ENCODE results near the gene MRPS22.
"Not testable (repeated sequence)": the region's sequence is repeated elsewhere in the genome, so short reads cannot be mapped to it uniquely, and the experiment has no call there.

The MRPS22 gene

DNA sequence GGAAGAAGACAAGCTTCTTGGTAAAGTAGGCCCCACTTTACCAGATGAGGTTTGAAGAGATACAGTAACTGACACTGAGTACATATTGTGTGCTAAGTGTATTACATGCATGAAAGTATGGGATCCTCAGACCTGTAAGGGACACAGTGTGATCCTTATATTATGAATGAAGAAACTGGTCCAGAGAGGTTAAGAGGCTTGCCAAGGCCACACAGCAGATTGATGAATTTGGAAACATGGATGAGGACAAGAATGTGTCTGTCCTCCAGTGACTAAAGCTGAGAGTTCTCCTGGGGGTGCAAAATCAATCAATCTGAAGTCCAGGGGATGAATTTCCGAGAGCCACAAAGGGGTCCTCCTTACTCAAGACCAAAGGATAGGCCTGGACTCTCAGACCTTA, 31.4 kb upstream of the MRPS22 start:
- DNase-seq (ENCODE audit: low read depth, low spot score), result no peak

DNA sequence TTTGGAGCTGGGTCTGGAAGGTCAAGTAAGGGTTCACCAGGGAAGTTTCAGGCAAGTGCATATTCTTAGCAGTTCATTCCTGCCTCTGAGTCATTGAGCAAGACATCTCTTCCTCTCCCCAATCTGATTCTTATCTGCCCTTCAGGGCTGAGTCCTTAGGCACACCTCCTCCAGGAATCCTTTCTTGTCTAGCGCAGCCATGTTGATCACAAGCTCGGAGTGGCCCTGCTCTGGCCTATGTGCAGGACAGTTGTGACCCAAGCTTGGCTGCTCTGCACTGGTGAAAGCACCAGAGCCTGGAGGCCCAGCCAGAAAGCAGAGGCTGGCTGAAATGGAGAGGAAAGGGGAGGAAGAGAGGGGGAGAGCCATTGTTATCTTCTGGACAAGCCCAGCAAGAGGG, 30.9 kb upstream of the MRPS22 start:
- no peak for DNase-seq (ENCODE audit: low read depth, low spot score)

DNA sequence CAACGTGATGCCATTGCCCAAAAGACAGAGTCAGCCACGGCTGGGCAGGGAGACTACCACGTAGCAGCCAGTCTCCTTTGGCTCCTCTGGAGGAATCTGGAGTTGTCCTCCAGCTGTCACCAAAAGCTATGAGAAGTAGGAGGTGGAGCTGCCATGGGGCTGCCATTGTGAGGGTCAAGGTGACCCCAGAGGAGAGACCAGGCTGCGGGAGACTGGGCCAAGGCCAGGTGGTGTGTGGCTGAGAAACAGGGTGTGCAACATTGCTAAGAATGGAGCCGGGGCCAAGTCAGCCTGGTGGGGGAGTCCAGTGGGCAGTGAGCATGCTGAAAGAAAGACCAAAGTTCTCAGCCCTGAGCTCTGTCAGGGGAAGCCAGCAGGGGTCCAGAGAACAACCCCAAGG, 29.9 kb upstream of the MRPS22 start:
- no peak for DNase-seq (ENCODE audit: low read depth, low spot score)

DNA sequence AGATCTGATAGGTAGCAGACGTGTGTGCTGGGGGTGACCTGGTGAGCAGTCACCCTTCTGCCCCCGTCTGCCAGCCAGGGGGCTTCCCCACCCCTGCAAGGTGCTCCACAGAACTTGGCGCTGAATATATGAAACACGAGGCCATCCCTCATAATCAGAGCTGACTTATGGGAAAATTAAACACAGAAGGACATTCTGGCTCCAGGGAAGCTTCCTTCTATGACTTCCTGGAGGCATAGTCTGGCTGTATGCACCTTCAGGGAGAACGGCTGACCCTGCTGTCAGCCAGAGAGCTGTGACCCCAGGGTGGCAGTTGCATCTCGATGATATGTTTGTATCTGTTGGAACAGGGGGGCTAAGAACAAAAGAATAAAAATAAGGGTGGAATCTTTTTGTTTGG, 26.6 kb upstream of the MRPS22 start:
- no peak for DNase-seq (ENCODE audit: low read depth, low spot score)

DNA sequence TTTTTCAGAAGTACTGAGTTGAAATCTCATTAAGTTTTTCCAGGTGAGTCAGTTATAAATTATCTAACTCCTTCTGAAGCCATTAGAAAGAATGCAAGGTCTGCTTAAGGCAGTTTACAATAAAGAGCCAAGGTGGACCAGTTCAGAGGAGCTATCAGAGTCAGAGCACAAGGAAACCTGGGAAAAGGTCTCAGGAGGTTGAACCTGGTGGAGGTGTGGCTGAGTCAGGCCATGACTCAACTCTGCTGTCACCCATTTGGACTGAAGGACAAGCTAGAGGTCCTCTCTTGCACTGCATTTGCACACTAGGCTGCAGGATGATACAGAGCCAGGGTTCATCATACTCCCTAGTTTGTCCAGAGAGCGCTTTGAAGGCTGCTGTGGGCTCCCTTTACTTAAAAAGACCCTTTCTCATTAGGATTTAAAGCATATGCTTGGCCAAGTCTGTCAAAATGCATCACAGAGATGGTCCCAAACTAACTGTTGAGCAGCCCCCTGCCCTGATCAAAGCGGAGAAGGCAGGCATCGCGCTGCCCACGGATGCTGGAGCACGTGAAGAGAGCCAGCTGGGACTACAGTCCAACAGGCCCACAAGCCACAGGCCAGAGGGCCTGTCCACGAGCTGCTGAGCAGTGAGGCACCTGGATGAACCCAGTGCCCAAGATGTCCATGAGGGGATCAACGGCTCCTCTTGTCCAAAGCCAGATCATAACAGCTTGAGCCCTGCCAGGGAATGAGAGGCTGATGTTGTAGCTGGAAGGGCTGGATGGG, 26.0 kb upstream of the MRPS22 start:
- no peak for DNase-seq (ENCODE audit: low read depth, low spot score)

DNA sequence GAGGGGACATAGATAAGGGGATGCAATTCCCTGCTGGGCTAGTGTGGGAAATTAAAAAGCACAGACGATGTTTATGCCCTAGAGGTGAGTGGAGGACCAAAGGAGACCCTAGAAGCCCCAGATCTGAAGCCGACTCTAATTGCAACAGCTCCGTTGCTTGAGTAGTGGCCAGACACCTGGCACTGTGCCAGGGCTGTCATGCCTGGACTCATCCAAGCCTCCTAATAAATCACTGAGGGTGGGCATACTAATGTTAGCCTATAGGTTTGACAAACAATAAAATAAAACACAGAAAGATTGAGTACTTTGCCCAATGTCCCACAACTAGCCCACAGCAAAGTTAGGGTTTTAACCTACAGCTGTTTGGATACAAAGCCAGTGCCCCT, 25.4 kb upstream of the MRPS22 start:
- no peak for DNase-seq (ENCODE audit: low read depth, low spot score)

DNA sequence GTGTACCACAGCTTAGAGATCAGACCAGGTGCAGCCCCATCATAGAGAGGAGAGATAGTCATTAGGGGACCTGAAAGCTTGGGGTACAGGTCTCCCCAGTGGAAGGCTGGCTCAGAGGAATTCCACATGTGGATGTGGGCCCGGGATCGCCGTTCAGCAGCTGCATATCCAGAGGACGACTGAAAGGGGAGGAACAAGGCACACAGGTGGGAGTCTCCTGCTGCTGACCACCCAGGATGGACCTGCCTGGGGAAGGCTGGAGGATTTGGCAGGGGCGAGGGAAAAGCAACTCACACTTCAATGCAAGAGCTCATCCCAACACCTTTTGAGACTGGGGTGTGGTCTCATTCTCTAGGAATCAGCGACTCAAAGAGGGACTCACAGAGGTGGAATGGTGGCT, 25.0 kb upstream of the MRPS22 start:
- no peak for DNase-seq (ENCODE audit: low read depth, low spot score)

DNA sequence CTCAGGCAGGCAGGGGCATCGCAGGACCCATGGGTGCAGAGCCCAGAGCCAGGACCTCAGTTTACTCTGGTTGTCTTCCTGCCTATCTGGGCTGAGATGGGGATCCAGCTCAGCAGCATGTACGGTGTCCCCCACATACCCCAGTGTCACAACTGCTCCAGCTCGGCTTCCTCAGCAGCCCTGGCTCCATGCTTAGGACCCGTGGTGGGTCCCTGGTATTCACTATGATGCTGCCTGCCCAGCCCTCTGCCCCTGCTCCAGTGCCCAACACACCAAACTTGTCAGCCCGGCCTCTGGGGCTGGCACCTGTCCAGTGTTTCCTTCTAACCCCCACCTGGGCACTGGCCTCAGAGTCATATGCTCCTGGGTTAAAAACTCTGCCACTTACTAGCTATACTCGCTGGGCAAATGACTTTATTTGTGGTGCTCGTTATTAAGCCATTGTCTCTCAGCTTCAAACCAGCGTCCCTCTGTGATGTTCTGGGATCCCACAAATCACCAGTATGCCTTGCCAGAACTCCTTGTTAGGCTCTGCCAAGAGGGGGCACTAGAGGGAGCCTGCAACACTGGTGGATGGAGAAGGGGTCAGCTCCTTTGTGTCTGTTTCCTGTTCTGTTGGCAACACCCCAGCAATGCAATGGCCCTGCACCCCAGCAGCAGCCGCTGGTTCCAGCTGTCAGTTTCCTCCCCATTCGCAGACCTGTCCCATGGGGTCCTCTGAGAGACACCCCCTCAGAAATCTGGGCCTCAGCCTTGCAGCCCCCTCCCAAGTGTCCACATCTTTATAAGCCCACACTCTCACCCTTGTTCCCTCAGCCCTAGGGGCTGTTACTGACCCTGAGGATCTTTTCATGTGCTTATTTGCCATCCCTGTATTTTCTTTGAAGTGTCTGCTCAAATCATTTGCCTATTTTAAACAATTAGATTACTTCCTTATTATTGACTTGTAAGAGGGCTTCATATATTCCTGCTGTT, 24.1 kb upstream of the MRPS22 start:
- no peak for DNase-seq (ENCODE audit: low read depth, low spot score)

DNA sequence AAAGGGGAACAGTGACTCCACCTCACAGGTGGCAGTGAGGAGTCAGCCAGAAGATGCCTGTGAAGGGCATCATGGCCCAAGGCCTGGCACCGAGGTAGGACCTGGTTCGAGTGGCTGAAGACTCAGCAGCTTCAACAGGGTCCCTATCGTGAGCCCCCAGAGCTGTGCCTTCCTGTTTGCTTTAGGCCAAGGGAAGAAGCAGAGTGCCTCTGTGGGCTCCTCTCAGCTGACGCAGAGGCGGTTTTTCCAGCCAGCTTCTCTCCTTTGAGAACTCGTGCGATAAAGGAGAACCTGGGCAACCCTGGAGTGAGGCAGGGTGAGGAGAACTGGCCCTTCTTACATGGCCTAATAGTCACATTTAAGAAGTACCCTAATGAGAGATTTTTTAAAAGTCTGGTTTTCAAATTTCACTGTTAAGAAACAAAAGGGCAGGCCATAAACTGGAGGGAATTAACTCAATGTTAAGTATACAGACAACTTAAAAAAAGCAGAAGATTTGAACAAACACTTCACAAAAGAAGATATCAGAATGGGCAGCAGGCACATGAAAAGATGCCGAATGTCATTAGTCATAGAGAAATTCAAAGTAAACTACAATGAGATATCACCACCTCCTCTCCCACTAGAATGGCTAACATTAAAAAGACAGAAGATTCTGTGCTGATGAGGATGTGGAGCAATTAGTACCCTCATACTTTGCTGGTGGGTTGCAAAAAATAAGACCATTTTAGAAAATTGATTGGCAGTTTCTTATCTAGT, 23.1 kb upstream of the MRPS22 start:
- no peak for DNase-seq (ENCODE audit: low read depth, low spot score)

DNA sequence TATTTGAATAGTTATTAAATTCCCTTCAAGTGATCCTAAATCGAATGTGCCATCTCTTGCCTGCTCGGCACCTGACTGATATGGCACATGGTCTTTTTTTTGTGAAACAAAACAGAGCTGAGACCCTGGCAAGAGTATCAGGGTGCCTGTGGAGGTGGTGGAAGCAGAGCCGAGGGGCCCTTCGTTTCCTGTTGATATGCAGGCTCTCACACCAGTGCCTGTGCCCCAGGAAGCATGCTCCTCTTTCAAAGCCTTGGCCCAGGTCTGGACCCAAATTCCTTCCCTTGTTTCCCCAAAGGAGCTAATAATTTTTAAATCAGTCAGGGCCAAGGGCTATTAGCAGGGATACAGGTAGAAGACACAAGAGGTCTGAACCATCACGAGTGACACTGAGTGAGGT, 21.5 kb upstream of the MRPS22 start:
- DNase-seq (ENCODE audit: low read depth, low spot score), result no peak

DNA sequence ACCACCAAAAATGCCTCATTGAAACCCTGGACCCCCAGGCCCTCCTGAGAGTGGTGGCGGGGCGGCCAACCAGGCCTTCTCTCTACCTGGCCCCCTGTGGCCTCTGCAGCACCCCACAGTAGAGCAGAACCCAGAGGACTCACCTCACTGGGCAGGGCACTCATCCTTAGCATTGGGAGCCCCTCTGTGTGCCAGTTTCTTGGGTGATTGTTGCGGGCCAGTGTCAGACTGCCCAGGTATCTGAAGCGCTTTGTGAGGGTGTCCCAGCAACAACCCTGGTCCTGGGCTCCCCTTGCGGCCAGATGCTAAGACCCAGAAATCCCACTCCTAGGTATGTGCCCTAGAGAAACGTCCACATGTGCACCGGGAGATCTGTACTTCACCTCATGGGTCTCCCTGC, 20.7 kb upstream of the MRPS22 start:
- DNase-seq (ENCODE audit: low read depth, low spot score), result no peak

DNA sequence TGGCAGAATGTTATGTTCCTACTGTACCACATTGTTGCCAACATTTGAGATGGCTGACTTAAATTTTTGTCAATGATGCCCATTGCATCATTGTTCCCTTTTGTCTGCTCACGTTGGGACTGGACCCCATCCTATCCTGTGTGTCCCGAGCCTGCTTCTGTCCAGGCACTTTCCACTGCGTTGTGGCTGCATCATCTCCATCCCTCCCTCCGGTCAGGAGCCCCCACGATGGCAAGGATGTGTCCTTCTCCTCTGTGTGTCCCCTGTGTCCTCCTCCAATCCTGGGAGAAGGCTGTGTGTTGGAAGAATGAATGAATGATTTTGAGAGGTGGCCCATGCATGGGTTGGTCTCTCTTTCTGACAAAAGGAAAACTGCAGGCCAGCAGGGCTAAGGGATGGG, 19.4 kb upstream of the MRPS22 start:
- no peak for DNase-seq (ENCODE audit: low read depth, low spot score)

DNA sequence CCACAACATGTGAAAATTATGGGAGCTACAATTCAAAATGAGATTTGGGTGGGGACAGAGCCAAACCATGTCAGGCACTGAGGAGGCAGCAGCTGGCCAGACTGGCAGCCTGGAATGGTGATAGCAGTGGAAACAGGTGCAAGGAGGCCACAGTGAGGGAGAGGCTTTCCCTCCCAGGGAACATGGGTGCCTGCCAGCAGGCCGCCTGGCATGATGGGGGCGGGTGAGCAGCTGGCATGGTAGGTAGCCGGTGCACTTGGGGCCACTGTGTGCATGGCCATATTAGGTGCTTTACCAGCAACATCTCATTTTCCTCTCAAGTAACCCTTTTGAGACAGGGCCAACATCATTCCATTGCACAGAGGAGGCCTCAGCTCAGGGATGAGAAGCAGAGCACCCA, 18.3 kb upstream of the MRPS22 start:
- DNase-seq (ENCODE audit: low read depth, low spot score), result no peak

DNA sequence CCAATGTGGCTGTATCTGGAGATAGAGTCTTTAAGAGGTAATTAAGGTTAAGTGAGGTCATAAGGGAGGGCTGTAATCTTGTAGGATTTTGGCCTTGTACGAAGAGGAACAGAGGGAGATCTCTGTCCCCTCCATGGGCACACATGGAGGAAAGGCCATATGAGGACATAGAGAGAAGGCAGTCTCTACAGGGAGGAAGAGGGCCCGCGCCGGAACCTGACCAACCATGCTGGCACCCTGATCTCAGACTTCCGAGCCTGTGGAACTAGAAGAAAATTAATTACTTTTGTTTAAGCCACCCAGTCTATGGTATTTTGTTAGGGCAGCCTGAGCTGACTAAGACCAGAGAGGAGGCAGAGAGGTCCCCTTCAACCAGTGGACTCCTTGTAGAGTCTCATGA, 17.7 kb upstream of the MRPS22 start:
- DNase-seq (ENCODE audit: low read depth, low spot score), result no peak

DNA sequence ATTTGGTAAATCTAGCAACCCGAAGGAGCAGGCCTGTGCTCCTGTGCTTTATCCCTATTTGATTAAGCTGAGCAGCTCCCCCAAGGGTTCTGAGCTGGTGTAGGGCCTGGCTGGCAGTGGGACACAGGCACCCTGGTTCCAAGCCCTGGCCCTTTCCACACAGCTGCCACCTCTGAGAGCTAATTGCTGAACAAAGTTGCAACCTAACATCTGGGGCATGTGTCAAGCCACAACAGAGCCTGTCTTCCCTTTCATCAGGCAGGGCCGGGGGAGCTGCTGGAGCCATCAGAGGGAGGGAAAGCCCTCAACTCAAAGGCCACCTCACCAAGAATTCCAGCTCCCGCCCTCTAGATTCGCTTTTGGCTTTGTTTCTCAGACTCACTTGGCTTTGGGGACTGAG, 17.1 kb upstream of the MRPS22 start:
- no peak for DNase-seq (ENCODE audit: low read depth, low spot score)

DNA sequence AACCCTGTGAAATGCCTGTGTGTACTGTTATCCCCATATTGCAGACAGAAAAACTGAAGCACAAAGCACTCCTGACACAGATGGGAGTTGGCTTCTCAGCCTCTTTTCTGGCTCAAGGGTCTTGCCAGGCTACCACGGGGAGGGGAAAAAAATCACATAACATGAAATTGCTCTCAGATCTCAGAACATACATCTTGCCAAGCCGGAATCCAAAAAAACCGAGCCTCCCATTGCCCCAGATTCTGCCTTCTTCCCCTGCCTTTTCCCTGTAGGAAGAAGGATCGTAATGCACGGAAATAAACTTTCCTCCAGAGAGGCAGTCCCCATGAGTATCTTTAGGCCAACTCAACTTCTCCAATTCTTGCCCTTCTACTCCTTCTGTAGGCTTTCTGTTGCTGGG, 16.6 kb upstream of the MRPS22 start:
- no peak for DNase-seq (ENCODE audit: low read depth, low spot score)

DNA sequence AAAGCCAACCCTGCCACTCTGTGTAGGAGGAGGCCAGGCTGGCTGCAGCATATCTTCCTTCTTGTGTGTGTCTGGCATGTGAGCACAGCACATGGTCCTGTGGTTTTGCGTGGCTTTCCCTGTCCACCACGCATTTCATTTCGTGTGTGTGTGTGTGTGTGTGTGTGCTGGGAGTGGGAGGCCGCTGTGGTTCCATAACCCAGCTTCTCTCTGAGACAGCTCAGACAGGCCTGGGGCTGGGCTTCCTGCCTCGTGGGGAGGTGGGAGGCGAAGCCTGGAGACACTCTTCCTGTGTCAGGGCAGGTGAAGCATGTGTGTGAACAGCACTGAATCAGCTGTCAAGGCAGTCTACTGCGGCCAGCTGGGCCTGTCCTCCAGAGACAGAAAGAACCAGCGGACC, 16.0 kb upstream of the MRPS22 start:
- no peak for DNase-seq (ENCODE audit: low read depth, low spot score)

DNA sequence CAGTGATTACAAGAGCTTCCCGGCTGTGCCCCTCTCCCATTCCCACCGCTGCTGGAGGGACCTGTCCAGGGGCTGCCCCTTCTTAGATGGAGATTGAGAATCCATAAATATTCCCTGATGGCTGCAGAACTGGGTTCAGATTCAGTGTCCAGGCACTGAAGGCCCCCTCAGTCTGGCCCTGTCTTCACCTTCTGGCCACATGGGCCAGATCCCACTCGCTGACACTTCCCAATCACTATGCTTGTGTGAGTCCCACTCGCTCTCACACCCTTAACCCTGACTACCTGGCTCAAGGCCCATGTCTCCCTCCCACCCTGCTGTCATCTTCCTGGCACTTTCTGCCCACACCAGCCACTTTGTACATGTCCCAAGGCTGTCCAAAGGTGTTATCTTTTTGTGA, 15.5 kb upstream of the MRPS22 start:
- no peak for DNase-seq (ENCODE audit: low read depth, low spot score)

DNA sequence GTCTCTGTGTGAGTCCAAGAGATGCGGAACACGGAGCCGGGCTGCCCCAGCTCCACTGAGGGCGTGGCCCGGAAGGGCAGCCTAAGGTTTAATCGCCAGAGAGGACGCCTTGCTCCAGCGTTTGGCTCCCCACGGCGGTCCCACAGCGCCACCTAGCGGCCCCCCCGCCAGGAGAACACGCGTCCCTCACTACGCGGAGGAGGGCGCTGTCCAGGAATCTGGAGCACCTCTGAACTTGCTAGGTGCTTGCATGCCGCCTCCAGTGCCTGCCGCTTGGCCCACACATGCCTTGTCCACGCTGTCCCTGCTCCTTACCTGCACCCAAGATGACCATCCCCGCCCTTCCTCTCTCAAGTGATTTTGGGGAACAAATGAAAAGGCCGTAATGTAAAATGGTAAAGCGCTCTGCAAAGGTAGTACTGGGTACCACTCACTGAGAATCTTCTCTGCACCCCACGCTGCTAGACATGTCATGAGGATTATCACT, 14.4 kb upstream of the MRPS22 start:
- DNase-seq (ENCODE audit: low read depth, low spot score), result peak; percentile 78

DNA sequence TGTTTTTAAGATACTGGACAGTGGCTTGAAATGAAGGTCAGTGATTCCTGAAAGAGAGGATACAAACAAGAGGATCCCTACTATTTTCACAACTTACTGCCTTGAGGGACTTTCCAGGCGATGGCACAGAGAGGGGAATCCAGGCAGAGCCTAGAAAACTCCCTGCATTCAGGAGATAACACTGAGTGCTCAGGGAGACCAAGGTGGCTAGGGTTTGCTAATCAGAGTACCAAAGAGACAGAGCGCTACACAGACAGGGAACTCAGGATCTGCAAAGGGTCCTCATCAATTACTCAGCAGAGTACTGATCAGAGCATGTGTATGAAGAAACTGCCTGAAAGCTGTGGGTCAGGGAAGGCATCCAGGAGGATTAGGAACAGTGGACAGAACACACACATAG, 11.7 kb upstream of the MRPS22 start:
- DNase-seq (ENCODE audit: low read depth, low spot score), result no peak

DNA sequence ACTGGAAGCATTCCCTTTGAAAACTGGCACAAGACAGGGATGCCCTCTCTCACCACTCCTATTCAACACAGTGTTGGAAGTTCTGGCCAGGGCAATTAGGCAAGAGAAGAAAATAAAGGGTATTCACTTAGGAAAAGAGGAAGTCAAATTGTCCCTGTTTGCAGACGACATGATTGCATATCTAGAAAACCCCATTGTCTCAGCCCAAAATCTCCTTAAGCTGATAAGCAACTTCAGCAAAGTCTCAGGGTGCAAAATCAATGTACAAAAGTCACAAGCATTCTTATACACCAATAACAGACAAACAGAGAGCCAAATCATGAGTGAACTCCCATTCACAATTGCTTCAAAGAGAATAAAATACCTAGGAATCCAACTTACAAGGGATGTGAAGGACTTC, 9.1 kb upstream of the MRPS22 start:
- DNase-seq (ENCODE audit: low read depth, low spot score), result not testable (repeated sequence)

DNA sequence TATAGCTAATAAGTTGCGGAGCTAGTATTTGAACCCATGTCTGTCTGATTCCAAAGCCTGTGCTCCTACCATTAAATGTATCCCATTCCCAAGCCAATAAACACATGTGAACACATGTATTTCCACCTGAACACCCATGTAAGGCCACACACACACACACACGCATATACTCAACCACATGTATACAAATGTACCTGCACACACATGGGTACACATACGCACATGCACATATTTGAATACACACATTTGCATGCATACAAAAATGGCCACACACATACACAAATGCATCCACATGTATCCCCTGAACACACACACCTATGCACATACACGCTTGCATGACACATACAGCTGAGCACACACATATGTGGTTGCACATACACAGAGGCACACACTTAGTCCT, 5.4 kb upstream of the MRPS22 start:
- DNase-seq (ENCODE audit: low read depth, low spot score), result no peak

All from activated naive CD8-positive, alpha-beta T cell treated with anti-CD3 and anti-CD28 coated beads, Interleukin-2, amount 50 U/mL, for 16 hours (primary cell).